Chondrocyte (in vitro differentiated cells): Measurements from ENCODE around the gene ADGRD1. TPM values are rescaled to one million over a fixed set of nuclear protein-coding genes. Genes with fewer than 3 reads are reported as not detected.
"Not testable (repeated sequence)": the region's sequence is repeated elsewhere in the genome, so short reads cannot be mapped to it uniquely, and the experiment has no call there.

ENCODE experiments used
- DNase-seq: peaks from one replicate; pipeline ENCODE4 v3.0.0; 2021; ENCODE audit warnings: mixed read lengths, low spot score
- H3K27ac Mint-ChIP-seq: one replicate; pipeline ENCODE4 v1.8.0; 2021; ENCODE audit warnings: mild to moderate bottlenecking, moderate library complexity, mixed read lengths; ENCODE audit not compliant: unreplicated experiment
- H3K27me3 Mint-ChIP-seq: 2 replicates; pipeline ENCODE4 v1.8.0; 2021; ENCODE audit warnings: low read depth, mixed read lengths
- H3K36me3 Mint-ChIP-seq: 2 replicates; pipeline ENCODE4 v1.8.0; 2021; ENCODE audit warnings: low read depth, mixed read lengths
- H3K4me1 Mint-ChIP-seq: 2 replicates; pipeline ENCODE4 v1.8.0; 2021; ENCODE audit warnings: low read depth, mild to moderate bottlenecking, mixed read lengths
- H3K4me3 Mint-ChIP-seq: one replicate; pipeline ENCODE4 v1.8.0; 2021; ENCODE audit warnings: mild to moderate bottlenecking, moderate library complexity, mixed read lengths; ENCODE audit not compliant: unreplicated experiment
- H3K9me3 Mint-ChIP-seq: 2 replicates; pipeline ENCODE4 v1.8.0; 2021; ENCODE audit warnings: low read depth, mixed read lengths
- total RNA-seq: library from RNA; stranded (reverse); gene quantifications from 3 replicates; pipeline ENCODE4 v1.2.1, GENCODE V29; 2021
- TF ChIP-seq, protein P1 (sequence below): fragments of 200-600 bp; sonication (generic); IDR thresholded peaks from 2 replicates; pipeline ENCODE4 v1.5.0; 2021; ENCODE audit warnings: antibody characterized with exemption, mild to moderate bottlenecking, moderate library complexity

The ADGRD1 gene
- total RNA-seq, 1 donor from 2014 or later, result 4.7 TPM

DNA sequence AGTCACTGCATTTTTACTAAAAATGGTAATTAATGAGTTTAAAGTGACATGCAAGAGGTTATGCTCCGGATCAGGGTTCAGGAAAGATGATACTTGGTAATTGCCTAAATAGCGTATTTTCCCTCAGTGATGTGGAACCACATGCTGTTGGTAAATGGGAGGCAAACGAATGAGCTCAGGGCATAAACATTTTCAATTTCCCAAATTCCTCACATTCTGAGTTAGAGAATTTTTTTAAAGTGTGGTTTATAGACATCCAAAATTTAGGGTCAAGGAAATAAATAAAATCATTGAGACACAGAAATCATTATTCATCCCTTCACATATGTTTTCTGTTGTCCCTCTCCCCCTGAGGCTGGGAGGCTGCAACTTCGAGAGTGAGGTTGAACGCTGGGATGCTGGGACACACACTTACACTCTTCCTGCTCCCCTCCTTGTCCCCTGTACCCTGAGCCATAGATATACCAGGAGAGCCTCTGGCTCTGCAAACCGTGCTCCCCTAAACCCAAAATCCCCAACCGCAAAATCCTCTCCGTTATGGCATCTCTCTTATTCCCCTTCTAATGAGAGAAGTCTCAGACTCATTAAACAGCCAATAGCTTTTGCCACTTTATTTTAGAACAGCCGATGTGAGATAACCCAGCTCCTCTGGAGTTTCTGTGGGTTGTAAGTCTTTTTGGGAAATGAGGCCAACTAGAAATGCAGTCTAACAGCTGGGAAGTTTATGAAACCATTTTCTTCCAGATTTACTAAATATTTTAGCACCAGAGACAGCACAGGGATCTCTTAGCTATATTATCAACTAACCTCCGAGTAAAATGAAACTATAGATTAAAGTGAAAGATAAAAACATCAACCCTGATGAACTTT lies 21.4 kb upstream of the ADGRD1 start:
- Mint-ChIP-seq H3K27me3 (peaks cover 27% of the 10 kb centered on the region), H3K4me3 (no peak overlapping the region), H3K27ac (no peak overlapping the region), H3K9me3 (peaks cover 15% of the 10 kb centered on the region), H3K4me1 (peaks cover 7% of the 10 kb centered on the region), H3K36me3 (peaks cover 4% of the 10 kb centered on the region)
- no peak for DNase-seq
- TF ChIP-seq, protein P1, sequence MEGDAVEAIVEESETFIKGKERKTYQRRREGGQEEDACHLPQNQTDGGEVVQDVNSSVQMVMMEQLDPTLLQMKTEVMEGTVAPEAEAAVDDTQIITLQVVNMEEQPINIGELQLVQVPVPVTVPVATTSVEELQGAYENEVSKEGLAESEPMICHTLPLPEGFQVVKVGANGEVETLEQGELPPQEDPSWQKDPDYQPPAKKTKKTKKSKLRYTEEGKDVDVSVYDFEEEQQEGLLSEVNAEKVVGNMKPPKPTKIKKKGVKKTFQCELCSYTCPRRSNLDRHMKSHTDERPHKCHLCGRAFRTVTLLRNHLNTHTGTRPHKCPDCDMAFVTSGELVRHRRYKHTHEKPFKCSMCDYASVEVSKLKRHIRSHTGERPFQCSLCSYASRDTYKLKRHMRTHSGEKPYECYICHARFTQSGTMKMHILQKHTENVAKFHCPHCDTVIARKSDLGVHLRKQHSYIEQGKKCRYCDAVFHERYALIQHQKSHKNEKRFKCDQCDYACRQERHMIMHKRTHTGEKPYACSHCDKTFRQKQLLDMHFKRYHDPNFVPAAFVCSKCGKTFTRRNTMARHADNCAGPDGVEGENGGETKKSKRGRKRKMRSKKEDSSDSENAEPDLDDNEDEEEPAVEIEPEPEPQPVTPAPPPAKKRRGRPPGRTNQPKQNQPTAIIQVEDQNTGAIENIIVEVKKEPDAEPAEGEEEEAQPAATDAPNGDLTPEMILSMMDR, result no peak

DNA sequence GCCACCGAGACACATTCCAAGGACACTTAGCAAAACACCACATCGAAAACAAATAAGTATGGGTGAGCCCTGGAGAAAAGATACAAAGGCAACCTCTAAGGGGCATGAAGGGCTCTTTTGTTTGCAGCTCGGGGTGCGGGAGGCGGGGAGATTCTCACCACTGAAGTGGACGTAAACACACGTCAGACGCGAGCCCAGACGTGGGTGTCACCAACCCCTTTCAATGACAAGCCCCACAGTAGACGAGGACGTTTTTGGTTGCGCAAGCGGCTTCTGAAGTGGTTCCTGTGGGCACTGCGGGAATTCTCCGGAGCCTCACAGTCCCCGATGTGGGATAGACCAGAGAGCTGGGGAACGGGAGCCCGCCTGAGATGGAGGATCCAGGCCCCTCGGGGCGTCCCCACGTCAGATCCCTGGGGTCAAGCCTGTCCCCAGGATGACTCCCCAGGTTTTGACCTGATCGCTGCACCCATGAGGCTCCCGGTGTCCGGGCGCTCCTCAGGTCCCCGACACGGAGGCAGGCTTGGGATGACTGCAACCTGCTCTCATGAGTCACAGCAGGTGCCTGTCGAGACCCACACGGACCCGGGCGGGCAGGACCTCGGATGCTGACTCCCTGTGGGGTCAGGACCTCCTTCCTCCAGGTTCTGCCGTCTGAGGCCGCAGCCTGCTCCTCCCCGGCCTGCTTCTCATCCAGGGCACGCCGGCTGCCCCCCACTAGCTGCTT lies 20.3 kb upstream of the ADGRD1 start:
- no peak for DNase-seq
- H3K9me3 Mint-ChIP-seq, result peaks cover 16% of the 10 kb centered on the region
- H3K27me3 Mint-ChIP-seq, result peaks cover 27% of the 10 kb centered on the region
- TF ChIP-seq, protein P1, result no peak
- H3K27ac Mint-ChIP-seq, result no peak overlapping the region
- H3K4me3 Mint-ChIP-seq, result no peak overlapping the region
- peaks cover 4% of the 10 kb centered on the region for H3K36me3 Mint-ChIP-seq
- H3K4me1 Mint-ChIP-seq, result peaks cover 6% of the 10 kb centered on the region

DNA sequence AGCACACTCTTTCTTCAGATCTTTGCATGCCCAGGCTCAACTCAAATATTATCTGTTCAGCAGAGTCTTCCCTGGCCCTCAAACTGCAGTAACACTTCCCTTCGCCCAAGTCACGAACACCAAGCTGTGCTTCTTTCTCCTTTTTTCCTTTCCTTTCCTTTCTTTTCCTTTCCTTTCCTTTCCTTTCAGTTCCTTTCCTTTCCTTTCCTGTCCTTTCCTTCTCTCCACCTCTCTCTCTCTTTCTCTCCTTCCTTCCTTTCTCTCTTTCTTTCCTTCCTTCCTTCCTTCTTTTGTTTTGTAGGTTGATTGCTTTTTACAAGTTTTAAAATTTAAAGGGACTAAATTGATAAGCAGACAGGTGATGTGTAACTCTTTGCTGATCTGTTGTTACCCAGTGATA lies 19.0 kb upstream of the ADGRD1 start:
- peaks cover 25% of the 10 kb centered on the region for H3K27me3 Mint-ChIP-seq
- DNase-seq, result no peak

DNA sequence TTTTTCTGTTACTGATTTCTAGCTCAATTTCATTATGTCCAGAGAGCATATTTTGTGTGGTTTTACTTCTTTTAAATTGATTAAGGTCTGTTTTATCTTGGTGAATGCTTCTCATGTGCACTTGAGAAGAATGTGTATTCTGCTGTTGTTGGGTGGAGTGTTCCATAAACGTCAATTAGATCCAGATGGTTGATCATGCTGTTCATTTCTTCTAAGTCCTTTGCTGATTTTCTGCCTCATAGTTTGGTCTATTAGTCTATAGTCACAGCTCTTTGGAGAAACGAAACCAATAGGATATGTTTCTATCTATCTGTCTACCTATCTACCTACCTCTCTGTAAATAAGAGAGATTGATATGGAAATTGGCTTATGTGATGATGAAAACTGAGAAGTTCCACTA lies 17.1 kb upstream of the ADGRD1 start:
- H3K9me3 Mint-ChIP-seq, result peaks cover 31% of the 10 kb centered on the region
- peaks cover 3% of the 10 kb centered on the region for H3K4me1 Mint-ChIP-seq
- TF ChIP-seq, protein P1, result no peak
- no peak for DNase-seq
- peaks cover 5% of the 10 kb centered on the region for H3K36me3 Mint-ChIP-seq
- no peak overlapping the region for H3K4me3 Mint-ChIP-seq
- H3K27ac Mint-ChIP-seq, result no peak overlapping the region
- H3K27me3 Mint-ChIP-seq, result peaks cover 23% of the 10 kb centered on the region

More for the DNA sequence above, 19.0 kb upstream of the ADGRD1 start:
- TF ChIP-seq, protein P1, result no peak
- peaks cover 21% of the 10 kb centered on the region for H3K9me3 Mint-ChIP-seq
- no peak overlapping the region for H3K27ac Mint-ChIP-seq
- no peak overlapping the region for H3K4me3 Mint-ChIP-seq
- peaks cover 3% of the 10 kb centered on the region for H3K4me1 Mint-ChIP-seq
- peaks cover 5% of the 10 kb centered on the region for H3K36me3 Mint-ChIP-seq

DNA sequence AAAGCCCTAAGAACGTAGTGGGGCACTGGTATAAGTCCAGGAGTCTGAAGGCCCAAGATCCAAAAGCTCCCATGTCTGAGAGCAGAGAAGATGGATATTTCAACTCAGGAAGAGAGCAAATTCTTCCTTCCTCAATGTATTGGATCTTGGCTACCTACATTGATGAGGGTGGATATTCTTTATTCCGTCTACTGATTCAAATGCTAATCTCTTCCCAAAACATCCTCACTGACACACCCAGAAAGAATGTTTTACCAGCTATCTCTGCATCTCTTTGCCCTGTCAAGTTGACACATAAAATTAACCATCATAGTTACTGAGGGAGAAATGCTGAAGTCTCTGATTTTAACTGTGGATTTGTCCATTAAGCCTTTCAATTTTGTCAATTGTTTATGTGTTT lies 16.6 kb upstream of the ADGRD1 start:
- Mint-ChIP-seq H3K27me3 (peaks cover 19% of the 10 kb centered on the region), H3K9me3 (peaks cover 31% of the 10 kb centered on the region), H3K36me3 (peaks cover 5% of the 10 kb centered on the region), H3K27ac (no peak overlapping the region), H3K4me1 (peaks cover 3% of the 10 kb centered on the region), H3K4me3 (no peak overlapping the region)
- no peak for DNase-seq
- TF ChIP-seq, protein P1, result no peak

DNA sequence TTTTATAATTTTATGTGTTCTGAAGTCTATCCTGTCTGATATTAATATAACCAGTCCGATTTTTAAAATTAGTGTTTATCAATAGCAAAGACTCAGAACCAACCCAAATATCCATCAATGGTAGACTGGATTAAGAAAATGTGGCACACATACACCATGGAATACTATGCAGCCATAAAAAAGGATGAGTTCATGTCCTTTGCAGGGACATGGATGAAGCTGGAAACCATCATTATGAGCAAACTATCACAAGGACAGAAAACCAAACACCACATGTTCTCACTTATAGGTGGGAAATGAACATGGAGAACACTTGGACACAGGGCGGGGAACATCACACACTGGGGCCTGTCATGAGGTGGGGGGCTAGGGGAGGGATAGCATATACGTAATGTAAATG lies 16.2 kb upstream of the ADGRD1 start:
- H3K9me3 Mint-ChIP-seq, result peaks cover 31% of the 10 kb centered on the region
- H3K27ac Mint-ChIP-seq, DNase-seq, H3K4me3 Mint-ChIP-seq, H3K36me3 Mint-ChIP-seq, H3K4me1 Mint-ChIP-seq: not testable (repeated sequence)
- H3K27me3 Mint-ChIP-seq, result peaks cover 15% of the 10 kb centered on the region
